Natural killer cell treated with Interleukin-12 subunit alpha and Interleukin-12 subunit beta and Interleukin-15 and Interleukin-18, amount 100 ng/mL, for 72 hours (primary cell): Measurements from ENCODE around the gene RMI1. TPM values are rescaled to one million over a fixed set of nuclear protein-coding genes. Genes with fewer than 3 reads are reported as not detected.

Experiments
- ATAC-seq, 2 donors: fragments of 150-1000 bp; cut with Tn5 transposase in 1 of 2; sonication (Bioruptor Pico), chemical (Tn5 transposase) in 1 of 2; 2 replicates each; pipeline ENCODE4 v1.10.0; 2021
- DNase-seq: peaks from one replicate; pipeline ENCODE4 v3.0.0; 2022; ENCODE audit warnings: low spot score
- H3K27ac Mint-ChIP-seq, 2 donors: 1 replicate in 1 of 2; 2 replicates in 1 of 2; pipeline ENCODE4 v1.8.0; 2022; ENCODE audit warnings: mixed read lengths in 2 of 2, mild to moderate bottlenecking in 1 of 2, moderate library complexity in 1 of 2
- H3K27me3 Mint-ChIP-seq, 2 donors: 1 replicate in 1 of 2; 2 replicates in 1 of 2; pipeline ENCODE4 v1.8.0; 2022; ENCODE audit warnings: mixed read lengths in 2 of 2
- H3K36me3 Mint-ChIP-seq: one replicate; pipeline ENCODE4 v1.8.0; 2022; ENCODE audit warnings: mixed read lengths
- H3K4me1 Mint-ChIP-seq, 2 donors: 1 replicate in 1 of 2; 2 replicates in 1 of 2; pipeline ENCODE4 v1.8.0; 2022; ENCODE audit warnings: low read depth in 2 of 2, mixed read lengths in 2 of 2, mild to moderate bottlenecking in 1 of 2
- H3K4me3 Mint-ChIP-seq: one replicate; pipeline ENCODE4 v1.8.0; 2022; ENCODE audit warnings: mixed read lengths
- H3K9me3 Mint-ChIP-seq: 2 replicates; pipeline ENCODE4 v1.8.0; 2022; ENCODE audit warnings: mixed read lengths
- total RNA-seq, 2 donors: library from RNA; stranded (reverse); gene quantifications; one replicate each; pipeline ENCODE4 v1.2.3, GENCODE V29; 2022

The RMI1 gene
- total RNA-seq, 2 donors from 2014 or later: 12.8 to 16.1 TPM

DNA sequence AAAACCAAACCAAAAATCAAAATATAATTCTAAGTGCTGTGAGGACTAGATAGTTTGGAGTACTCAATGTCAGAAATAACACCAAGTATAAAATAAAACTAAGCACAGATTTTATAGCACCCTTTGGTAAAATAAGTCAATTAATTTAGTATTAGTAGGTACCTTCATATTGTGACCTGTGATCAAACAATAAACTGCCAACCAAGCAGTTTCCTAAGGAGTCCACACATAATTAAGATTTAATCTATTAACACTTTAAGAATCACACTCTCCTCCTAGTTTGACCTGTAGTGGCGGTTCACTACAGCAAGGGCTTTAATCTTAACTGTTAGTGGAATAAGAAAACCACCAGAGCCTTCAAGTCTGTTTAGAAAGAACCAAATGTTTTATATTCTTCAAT is 3.4 kb upstream of the RMI1 start:
- Mint-ChIP-seq H3K4me1 (peaks cover 48 to 59% of the 10 kb centered on the region in 2 donors), H3K9me3 (no peaks in the 10 kb centered on the region), H3K27ac (peak overlapping the region; percentile 89 to 100), H3K36me3 (peaks cover 68% of the 10 kb centered on the region), H3K4me3 (peak overlapping the region; percentile 95), H3K27me3 (no peaks in the 10 kb centered on the region)
- no peak for ATAC-seq
- no peak for DNase-seq

DNA sequence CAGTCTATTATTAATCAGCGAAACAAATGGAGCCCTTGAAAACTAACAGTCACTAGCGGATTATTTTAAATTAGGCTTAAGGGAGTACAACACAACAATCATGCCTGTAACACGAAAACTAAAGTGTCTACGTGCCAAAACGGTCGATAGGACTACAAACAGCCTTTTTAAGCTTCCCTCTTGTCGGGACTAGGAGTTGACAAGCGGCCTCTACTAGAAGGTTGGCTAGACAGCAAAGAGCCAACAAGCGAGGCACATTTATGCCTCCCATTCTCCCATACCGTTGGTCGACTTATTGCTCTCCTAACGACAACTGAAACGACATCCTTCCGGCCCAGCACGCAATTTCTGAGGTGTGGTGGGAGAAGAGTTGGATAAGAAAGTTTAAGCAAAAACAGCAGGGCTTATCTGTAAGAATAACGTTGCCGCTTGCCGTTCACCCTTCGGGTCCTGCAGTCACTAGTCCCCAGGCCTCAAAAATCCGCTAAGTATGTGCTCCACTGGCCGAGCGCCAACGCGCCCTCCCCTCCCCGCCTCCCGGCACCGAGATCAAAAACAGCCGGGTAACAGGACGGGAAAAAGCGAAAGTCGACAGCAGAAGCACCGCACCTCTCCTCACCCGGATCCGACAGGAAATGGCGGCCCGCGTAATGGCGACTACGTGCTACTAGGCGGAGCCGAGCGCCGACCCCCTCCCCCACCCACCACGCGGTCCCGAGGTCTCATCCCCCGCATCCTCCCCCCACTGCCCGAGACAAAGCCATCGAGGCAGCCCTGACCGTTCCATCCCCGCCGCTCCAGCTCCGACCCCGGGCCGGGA is 1.4 kb upstream of the RMI1 start:
- DNase-seq (peak; percentile 93), ATAC-seq (peak; percentile 74 to 77)
- no peaks in the 10 kb centered on the region for H3K9me3 Mint-ChIP-seq
- H3K4me3 Mint-ChIP-seq: peak overlapping the region; percentile 95
- H3K27ac Mint-ChIP-seq: peak overlapping the region; percentile 89 to 100
- H3K36me3 Mint-ChIP-seq: peaks cover 55% of the 10 kb centered on the region
- H3K27me3 Mint-ChIP-seq: no peaks in the 10 kb centered on the region
- peaks cover 46 to 53% of the 10 kb centered on the region in 2 donors for H3K4me1 Mint-ChIP-seq

DNA sequence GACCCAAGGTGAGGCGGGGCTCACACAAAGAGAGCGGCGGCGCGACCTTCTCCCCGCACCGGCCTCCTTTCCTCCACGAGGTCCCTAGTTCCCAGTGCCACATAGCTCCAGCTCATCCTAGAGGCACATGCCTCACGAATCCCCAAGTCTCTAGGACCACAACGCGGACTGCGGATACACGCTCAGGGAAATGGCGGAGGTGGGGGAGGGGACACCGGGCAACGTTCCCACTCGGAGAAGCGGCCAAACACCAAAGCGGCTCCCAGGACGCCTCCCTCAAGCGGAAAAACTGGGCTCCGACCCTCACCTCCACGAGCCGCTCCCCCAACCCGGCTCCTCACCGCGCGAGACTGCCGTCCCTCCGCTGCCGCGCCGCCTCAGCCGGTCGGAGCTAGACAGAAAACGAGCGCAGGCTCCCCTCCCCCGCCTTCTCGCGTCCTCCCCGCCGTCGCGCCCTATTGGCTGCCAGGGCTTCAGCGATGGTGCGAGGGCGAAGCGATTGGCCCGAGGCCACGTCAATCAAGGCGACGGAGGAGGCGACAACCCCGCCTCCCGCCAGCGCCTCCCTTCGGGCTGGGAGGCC is 702 bp upstream of the RMI1 start, which contains the start of gene HNRNPK:
Gene HNRNPK (minus strand): TSS at position 404 of the 583 bp plus-strand sequence. CDS start 1,963 bp downstream, outside the sequence.
- Mint-ChIP-seq H3K4me3 (peak within 1 kb of the TSS; percentile 95), H3K27me3 (no peaks in the 10 kb centered on the region)

DNA sequence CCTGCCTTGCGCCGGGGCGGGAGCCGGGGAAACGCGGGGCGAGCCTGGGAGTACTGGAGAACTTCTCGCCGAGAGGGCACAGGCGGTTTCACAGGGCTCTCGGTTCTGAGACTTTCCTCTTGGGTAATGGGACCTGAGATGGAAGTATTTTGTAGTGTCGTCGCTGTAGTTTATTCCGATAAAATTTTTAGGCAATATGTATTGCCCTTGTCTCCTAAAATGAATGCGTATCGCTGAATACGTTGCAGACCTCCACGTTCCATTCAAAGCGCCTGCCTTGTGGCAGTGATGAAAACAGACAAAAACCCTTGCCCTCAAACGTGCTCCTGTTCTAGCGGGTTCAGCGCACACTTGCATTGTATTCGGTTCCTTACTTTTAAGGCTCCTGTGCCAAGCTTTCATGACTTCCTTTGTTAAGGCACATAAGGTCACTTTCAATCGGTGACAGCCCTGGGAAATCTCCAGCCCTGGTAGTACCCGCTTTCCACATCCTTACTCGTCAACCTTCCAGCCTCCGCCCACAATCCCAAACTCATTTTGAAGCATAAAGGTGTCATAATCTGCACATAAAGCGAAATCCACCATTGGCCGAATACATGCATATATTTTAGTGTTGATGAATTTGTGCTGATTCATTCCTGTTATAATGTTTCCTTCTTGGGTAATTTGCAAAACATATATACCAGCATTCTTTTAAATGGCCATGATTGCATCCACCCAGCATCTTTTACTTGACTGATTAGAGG is 694 bp downstream of the RMI1 start:
- Mint-ChIP-seq H3K36me3 (peaks cover 34% of the 10 kb centered on the region), H3K9me3 (no peaks in the 10 kb centered on the region), H3K27me3 (no peaks in the 10 kb centered on the region), H3K4me1 (peaks cover 25 to 32% of the 10 kb centered on the region in 2 donors), H3K27ac (peak overlapping the region; percentile 89 to 100), H3K4me3 (peak overlapping the region; percentile 95)
- no peak for ATAC-seq
- peak; percentile 65 for DNase-seq

More for the DNA sequence above, 702 bp upstream of the RMI1 start, which contains the start of gene HNRNPK:
- DNase-seq (peak; percentile 100), ATAC-seq (peak; percentile 92 to 94)
- H3K4me1 Mint-ChIP-seq: peaks cover 39 to 46% of the 10 kb centered on the region in 2 donors
- peak within 1 kb of the TSS; percentile 89 to 100 for H3K27ac Mint-ChIP-seq
- no peaks in the 10 kb centered on the region for H3K9me3 Mint-ChIP-seq
- peaks cover 48% of the 10 kb centered on the region for H3K36me3 Mint-ChIP-seq

DNA sequence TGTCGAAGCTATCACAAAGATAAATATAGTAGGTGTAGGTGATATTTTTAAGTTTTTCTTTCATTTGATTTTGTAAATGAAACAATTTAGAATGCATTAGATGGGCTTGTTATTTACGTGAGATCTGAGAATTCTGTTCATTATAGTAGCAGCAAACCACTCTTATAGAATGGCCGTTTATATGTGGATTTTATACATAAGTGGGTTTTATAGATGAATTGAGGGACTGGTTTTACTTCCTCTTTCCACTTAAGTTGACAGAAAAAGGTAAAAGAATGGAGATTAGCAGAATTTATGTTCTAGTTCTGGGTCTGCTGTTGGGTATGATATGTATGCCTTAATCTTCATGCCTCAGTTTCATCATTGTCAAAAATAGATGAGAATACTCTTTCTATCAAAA is 5.6 kb downstream of the RMI1 start:
- H3K9me3 Mint-ChIP-seq: no peaks in the 10 kb centered on the region

DNA sequence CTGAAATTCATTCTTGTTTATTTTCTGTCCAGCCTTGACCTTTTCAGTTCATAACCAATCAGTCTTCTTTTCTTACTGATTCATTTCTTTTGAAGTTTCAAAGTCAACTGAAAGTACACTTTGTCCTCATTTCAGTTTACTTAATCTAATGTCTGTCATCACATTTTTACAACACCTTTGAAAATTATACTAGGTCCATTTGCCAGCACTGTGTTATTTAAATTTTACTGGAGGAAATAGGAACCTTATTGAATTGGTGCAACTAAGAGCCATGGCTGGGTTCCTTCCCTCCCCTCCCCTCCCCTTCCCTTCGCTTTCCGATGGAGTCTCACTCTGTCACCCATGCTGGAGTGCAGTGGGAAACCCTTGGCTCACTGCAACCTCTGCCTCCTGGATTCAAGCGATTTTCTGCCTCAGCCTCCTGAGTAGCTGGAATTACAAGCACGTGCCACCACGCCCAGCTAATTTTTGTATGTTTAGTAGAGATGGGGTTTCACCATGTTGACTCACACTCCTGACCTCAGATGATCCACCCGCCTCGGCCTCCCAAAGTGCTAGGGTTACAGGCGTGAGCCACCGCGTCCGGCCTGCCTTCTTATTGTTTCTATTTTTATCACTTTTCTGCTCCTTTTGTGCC is 6.3 kb downstream of the RMI1 start:
- Mint-ChIP-seq H3K4me1 (peaks cover 23 to 25% of the 10 kb centered on the region in 2 donors), H3K27me3 (no peaks in the 10 kb centered on the region), H3K4me3 (peak overlapping the region; percentile 29), H3K9me3 (no peaks in the 10 kb centered on the region), H3K27ac (peak overlapping the region; percentile 62 to 83), H3K36me3 (peaks cover 4% of the 10 kb centered on the region)
- DNase-seq (peak; percentile 73), ATAC-seq (peak; percentile 87 to 89)

More for the DNA sequence above, 5.6 kb downstream of the RMI1 start:
- Mint-ChIP-seq H3K27ac (no peak overlapping the region), H3K4me1 (peaks cover 29 to 31% of the 10 kb centered on the region in 2 donors), H3K27me3 (no peaks in the 10 kb centered on the region), H3K36me3 (peaks cover 10% of the 10 kb centered on the region), H3K4me3 (no peak overlapping the region)
- DNase-seq (no peak), ATAC-seq (no peak)

DNA sequence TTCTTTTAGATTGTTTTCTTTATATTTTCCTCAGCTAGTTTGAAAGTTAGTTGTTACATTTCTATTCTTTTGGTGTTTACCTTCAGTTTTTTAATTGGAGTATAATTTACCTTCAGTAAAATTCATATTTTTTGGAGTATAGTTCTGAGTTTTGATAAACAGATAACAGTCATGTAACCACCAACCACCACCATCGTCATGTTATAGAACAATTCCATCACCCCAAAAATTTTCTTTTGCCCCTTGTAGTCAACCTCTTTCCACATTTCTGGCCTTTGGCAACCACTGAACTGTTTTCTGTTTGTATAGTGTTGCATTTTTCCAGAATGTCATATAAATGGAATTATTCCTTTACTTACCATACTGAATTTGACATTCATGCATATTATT is 6.8 kb downstream of the RMI1 start:
- Mint-ChIP-seq H3K27me3 (no peaks in the 10 kb centered on the region), H3K4me3 (peak overlapping the region; percentile 29), H3K27ac (peak overlapping the region; percentile 62 to 83), H3K4me1 (peaks cover 23 to 25% of the 10 kb centered on the region in 2 donors), H3K9me3 (no peaks in the 10 kb centered on the region), H3K36me3 (peaks cover 4% of the 10 kb centered on the region)
- peak; percentile 56 for ATAC-seq
- no peak for DNase-seq

DNA sequence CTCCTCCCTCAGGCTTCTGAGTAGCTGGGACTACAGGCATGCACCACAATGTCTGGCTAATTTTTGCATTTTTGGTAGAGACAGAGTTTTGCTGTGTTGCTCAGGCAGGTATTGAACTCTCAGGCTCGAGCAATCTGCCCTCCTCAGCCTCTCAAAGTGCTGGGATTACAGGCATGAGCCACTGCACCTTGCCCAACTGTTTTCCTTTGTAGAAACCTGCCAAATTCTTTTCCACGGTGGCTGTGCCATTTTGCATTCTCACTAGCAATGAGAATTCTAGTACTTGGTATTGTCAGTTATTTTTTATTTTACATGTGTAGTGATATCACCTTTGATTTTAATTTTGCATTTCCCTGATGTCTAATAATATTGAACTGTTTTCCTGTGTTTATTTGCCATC is 7.8 kb downstream of the RMI1 start:
- H3K27ac Mint-ChIP-seq: no peak overlapping the region
- H3K4me3 Mint-ChIP-seq: no peak overlapping the region

DNA sequence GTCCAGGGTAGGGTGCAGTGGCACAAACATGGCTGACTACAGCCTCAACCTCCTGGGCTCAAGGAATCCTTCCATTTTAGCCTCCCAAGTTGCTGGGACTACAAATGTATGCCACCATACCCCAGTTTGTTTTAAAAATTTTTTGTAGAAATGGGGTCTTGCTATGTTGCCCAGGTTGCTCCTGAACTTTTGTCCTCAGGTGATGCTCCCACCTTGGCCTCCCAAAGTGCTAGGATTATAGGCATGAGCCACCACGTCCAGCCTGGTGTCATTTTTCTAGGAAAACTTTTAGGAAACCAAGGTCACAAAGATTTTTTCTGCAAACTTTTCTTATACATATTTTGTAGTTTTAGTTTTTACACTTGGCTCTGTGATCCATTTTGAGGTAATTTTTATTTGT is 10.8 kb downstream of the RMI1 start:
- Mint-ChIP-seq H3K27me3 (no peaks in the 10 kb centered on the region), H3K4me3 (no peak overlapping the region), H3K27ac (no peak overlapping the region), H3K9me3 (no peaks in the 10 kb centered on the region), H3K4me1 (peaks cover 21 to 25% of the 10 kb centered on the region in 2 donors), H3K36me3 (peaks cover 4% of the 10 kb centered on the region)
- ATAC-seq: no peak
- no peak for DNase-seq

More for the DNA sequence above, 7.8 kb downstream of the RMI1 start:
- no peak for ATAC-seq
- Mint-ChIP-seq H3K36me3 (peaks cover 4% of the 10 kb centered on the region), H3K9me3 (no peaks in the 10 kb centered on the region), H3K27me3 (no peaks in the 10 kb centered on the region), H3K4me1 (peaks cover 21 to 25% of the 10 kb centered on the region in 2 donors)
- no peak for DNase-seq

DNA sequence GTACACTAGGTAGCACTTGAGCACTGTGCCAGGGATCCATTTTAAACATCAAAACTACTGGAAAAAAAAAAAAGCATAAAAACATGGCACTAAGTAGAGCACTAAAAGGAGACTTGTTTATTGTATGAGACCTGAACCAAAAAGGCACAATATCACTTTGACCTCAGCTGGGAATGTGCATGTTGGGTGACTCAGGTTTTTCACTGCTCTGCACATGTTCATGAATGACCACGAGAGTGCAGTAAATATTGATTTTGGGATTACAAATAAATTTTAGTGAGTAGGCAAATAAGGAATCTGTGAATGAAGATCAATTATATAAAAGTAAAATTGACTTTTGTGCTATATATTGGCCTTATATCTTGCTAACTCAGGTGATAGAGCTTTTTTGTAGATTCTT is 11.8 kb downstream of the RMI1 start:
- Mint-ChIP-seq H3K27me3 (no peaks in the 10 kb centered on the region), H3K4me3 (no peak overlapping the region), H3K36me3 (peaks cover 4% of the 10 kb centered on the region), H3K4me1 (peaks cover 12 to 15% of the 10 kb centered on the region in 2 donors), H3K9me3 (no peaks in the 10 kb centered on the region), H3K27ac (no peak overlapping the region)
- ATAC-seq (no peak), DNase-seq (no peak)

DNA sequence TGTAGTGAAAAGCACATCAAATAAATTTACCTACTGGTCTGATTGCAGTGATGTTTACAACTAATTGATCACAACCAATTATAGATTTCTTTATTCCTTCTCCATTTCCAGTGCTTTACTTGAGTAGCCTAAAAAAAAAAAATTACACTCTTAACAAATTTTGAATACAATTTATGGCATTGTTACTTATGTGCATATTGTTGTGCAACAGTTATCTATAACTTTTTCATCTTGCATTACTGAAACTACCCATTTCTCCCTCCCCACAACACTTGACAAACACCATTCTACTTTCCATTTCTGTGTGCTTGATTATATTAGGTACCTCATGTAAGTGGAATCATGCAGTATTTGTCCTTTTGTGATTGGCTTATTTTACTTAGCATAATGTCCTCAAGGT is 12.3 kb downstream of the RMI1 start:
- no peak overlapping the region for H3K4me3 Mint-ChIP-seq
- H3K27me3 Mint-ChIP-seq: no peaks in the 10 kb centered on the region
- ATAC-seq (no peak), DNase-seq (no peak)
- H3K36me3 Mint-ChIP-seq: peaks cover 4% of the 10 kb centered on the region
- H3K27ac Mint-ChIP-seq: no peak overlapping the region
- peaks cover 7 to 12% of the 10 kb centered on the region in 2 donors for H3K4me1 Mint-ChIP-seq
- no peaks in the 10 kb centered on the region for H3K9me3 Mint-ChIP-seq

DNA sequence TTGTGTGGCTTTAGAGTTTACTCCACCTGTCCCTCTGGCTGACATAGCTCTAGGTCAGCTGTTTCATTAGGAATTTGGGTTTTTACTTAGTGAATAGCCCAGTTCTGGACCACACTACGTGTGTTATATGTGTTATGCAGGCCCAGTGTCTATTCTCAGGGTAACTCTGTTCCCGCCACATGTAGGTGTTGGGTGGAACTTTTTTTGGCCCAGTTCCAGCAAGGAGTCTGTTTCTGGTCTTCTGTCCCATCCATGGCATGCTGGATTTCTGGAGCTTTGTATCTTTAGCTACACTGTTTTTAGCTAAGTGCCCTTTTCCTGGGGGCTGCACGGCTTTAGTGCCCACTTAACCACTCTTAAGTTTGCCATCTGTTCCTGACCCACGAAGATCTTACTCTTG is 15.5 kb downstream of the RMI1 start:
- no peak overlapping the region for H3K27ac Mint-ChIP-seq
- no peak for ATAC-seq
- H3K36me3 Mint-ChIP-seq: peaks cover 3% of the 10 kb centered on the region
- H3K4me1 Mint-ChIP-seq: peaks cover 0 to 6% of the 10 kb centered on the region in 2 donors
- no peaks in the 10 kb centered on the region for H3K27me3 Mint-ChIP-seq
- no peak for DNase-seq
- H3K9me3 Mint-ChIP-seq: no peaks in the 10 kb centered on the region
- H3K4me3 Mint-ChIP-seq: no peak overlapping the region

DNA sequence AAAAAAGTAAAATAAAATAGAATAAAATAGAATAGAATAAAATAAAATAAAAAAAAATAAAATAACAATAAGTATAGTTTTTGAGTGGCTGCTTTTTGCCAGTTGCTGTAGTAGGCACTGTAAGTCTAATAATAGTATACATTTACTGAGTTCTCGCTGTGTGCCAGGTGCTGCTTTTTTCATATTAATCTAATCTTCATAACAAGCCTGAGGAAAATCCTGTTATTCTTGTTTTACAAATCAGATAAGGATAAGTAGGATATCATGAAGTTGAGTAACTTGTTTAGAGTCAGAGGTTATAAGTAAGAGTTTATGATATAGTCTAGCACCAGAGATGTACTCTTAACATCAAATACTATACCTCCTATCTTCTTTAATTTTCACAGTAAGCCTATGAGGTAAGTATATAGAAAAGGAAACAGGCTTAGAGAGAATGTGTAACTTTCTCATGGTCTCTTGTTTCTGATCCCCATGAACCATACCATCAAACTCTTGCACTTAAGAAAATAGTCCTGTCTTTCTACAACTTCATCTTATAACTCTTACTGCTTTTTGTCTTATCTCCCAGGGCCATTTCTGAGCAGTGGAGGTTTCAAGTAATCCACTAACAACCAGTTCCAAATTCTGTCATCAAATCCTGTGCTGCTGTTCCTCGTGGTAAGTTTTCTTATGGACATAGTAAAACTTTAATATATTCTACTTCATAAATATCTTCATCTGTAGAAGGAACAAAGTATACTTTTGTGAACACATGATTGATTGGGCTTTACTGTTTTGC is 18.7 kb downstream of the RMI1 start:
- H3K9me3 Mint-ChIP-seq: no peaks in the 10 kb centered on the region
- H3K4me1 Mint-ChIP-seq: peaks cover 0 to 10% of the 10 kb centered on the region in 2 donors
- no peak overlapping the region for H3K27ac Mint-ChIP-seq
- DNase-seq (no peak), ATAC-seq (no peak)
- no peaks in the 10 kb centered on the region for H3K27me3 Mint-ChIP-seq
- H3K36me3 Mint-ChIP-seq: peaks cover 5% of the 10 kb centered on the region
- H3K4me3 Mint-ChIP-seq: no peak overlapping the region
